CD4-positive, CD25-positive, alpha-beta regulatory T cell (primary cell): ENCODE measurements around the gene SYDE1. TPM values are rescaled to one million over a fixed set of nuclear protein-coding genes. Genes with fewer than 3 reads are reported as not detected.

Experiments used
- polyA plus RNA-seq, 4 donors: library from polyadenylated mRNA; unstranded; fragments of 300-500 nt; fragmentation: Illumina TruSeq; gene quantifications; one replicate each; pipeline ENCODE4 v1.2.3, GENCODE V29; 2021
- total RNA-seq: library from RNA; stranded (reverse); gene quantifications from one replicate; pipeline ENCODE4 v1.2.3, GENCODE V29; 2022

Gene SYDE1
- total and polyA plus RNA-seq, 5 donors from 2014 or later: not detected

Other genes with a start within 250 kb of the SYDE1 start
- gene OR7A17, start 221.3 kb upstream of the SYDE1 start, total RNA-seq: not detected
- gene OR7A17, start 221.3 kb upstream of the SYDE1 start, polyA plus RNA-seq: not detected
- not detected for gene OR7C2, start 165.9 kb upstream of the SYDE1 start, total RNA-seq
- gene OR7C2, start 165.9 kb upstream of the SYDE1 start, polyA plus RNA-seq: not detected
- gene SLC1A6, start 127.5 kb upstream of the SYDE1 start, total RNA-seq: 0.59 TPM
- not detected for gene SLC1A6, start 127.5 kb upstream of the SYDE1 start, polyA plus RNA-seq
- gene CASP14, start 57.9 kb upstream of the SYDE1 start, total RNA-seq: not detected
- not detected for gene CASP14, start 57.9 kb upstream of the SYDE1 start, polyA plus RNA-seq
- not detected for gene OR1I1, start 25.2 kb upstream of the SYDE1 start, total RNA-seq
- gene OR1I1, start 25.2 kb upstream of the SYDE1 start, polyA plus RNA-seq: not detected
- gene NOTCH3, start 93.6 kb downstream of the SYDE1 start, total RNA-seq: not detected
- gene NOTCH3, start 93.6 kb downstream of the SYDE1 start, polyA plus RNA-seq: not detected
- 0.22 TPM for gene EPHX3, start 125.0 kb downstream of the SYDE1 start, total RNA-seq
- not detected for gene EPHX3, start 125.0 kb downstream of the SYDE1 start, polyA plus RNA-seq
- gene BRD4, start 225.1 kb downstream of the SYDE1 start, total RNA-seq: 168 TPM
- 10 to 100 TPM in 1 of 4 donors, 1 to 10 TPM in 3; 6.6 to 12.4 (median 9.3) TPM for gene BRD4, start 225.1 kb downstream of the SYDE1 start, polyA plus RNA-seq